Ovary (tissue), 3 donors: ENCODE measurements around the gene RHBDF2.

Experiments used
- EP300 ChIP-seq: sonication (generic); formaldehyde crosslinking; IDR thresholded peaks from one replicate; pipeline ENCODE4 v1.6.1; 2017; ENCODE audit warnings: antibody characterized with exemption
- POLR2A ChIP-seq: fragments of 450-650 bp; IDR thresholded peaks from one replicate; pipeline ENCODE4 v1.6.1; 2017; ENCODE audit warnings: antibody characterized with exemption, mild to moderate bottlenecking, moderate library complexity
- TF ChIP-seq, protein P1 (sequence below), 3 donors: fragments of 450-650 bp in 2 of 3; fragments of 200-600 bp in 1 of 3; IDR thresholded peaks; one replicate each; pipeline versions ENCODE4 v1.5.1 to v1.8.0; 2016 to 2022; ENCODE audit warnings: antibody characterized with exemption in 3 of 3, mild to moderate bottlenecking in 1 of 3
- donor health status: DM: no; HTN: no; CAD: no.

DNA sequence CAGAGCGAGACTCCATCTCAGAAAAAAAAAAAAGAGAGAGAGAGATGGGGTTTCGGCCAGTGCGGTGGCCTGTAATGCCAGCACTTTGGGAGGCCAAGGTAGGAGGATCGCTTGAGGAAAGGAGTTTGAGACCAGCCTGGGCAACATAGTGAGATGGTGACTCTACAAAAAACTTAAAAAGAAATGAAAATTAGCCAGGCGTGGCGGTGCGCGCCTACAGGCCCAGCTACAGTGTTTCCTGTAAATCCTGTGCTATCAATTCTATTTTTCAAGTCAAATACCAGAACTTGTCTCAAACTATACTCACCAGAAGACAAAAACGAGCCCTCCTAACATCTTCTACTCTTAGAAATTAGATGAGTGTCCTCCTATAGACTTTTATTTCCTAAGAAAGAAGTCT is 67.5 kb downstream of the RHBDF2 start:
- TF ChIP-seq, protein P1, sequence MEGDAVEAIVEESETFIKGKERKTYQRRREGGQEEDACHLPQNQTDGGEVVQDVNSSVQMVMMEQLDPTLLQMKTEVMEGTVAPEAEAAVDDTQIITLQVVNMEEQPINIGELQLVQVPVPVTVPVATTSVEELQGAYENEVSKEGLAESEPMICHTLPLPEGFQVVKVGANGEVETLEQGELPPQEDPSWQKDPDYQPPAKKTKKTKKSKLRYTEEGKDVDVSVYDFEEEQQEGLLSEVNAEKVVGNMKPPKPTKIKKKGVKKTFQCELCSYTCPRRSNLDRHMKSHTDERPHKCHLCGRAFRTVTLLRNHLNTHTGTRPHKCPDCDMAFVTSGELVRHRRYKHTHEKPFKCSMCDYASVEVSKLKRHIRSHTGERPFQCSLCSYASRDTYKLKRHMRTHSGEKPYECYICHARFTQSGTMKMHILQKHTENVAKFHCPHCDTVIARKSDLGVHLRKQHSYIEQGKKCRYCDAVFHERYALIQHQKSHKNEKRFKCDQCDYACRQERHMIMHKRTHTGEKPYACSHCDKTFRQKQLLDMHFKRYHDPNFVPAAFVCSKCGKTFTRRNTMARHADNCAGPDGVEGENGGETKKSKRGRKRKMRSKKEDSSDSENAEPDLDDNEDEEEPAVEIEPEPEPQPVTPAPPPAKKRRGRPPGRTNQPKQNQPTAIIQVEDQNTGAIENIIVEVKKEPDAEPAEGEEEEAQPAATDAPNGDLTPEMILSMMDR (IDR thresholded peaks at IDR 0.05) = no peak
- TF ChIP-seq POLR2A = no peak
- no peak for TF ChIP-seq EP300
